Ecto neural progenitor cell (in vitro differentiated cells): ENCODE measurements around the gene TSPAN4.

ENCODE experiments used
- DNase-seq: peaks from one replicate; pipeline ENCODE4 v3.0.0-alpha.2; 2018; ENCODE audit warnings: low spot score

TSPAN4 gene

GRCh38 chr11:842370-843002 lies at the start of gene TSPAN4, which contains the start of gene POLR2L:
TSS of gene TSPAN4 (plus strand) at chr11:842852. CDS start at chr11:850305, 7,453 bp downstream.
TSS of gene POLR2L (minus strand) at chr11:842529. CDS start at chr11:842508, 21 bp downstream.
- DNase-seq = peak; percentile 96

GRCh38 chr11:792873-793272 lies 49.8 kb upstream of the TSPAN4 start:
- DNase-seq = no peak

GRCh38 chr11:793556-793955 lies 49.1 kb upstream of the TSPAN4 start:
- DNase-seq = no peak

- no peak for DNase-seq
Measured at GRCh38 chr11:794013-794765, 48.5 kb upstream of the TSPAN4 start.

GRCh38 chr11:794766-795633 lies 47.7 kb upstream of the TSPAN4 start:
- DNase-seq = no peak

GRCh38 chr11:795634-796564 lies 46.8 kb upstream of the TSPAN4 start:
- DNase-seq = no peak

- DNase-seq = no peak
Measured at GRCh38 chr11:796565-797295, 45.9 kb upstream of the TSPAN4 start.

- peak; percentile 80 for DNase-seq
Measured at GRCh38 chr11:797296-798092, 45.2 kb upstream of the TSPAN4 start.

- DNase-seq = peak; percentile 91
Measured at GRCh38 chr11:798093-798713, 44.4 kb upstream of the TSPAN4 start, which contains the start of gene SLC25A22. TSS of gene SLC25A22 (minus strand) at chr11:798281. CDS start at chr11:795006, 3,275 bp downstream.

GRCh38 chr11:799641-800316 lies 42.9 kb upstream of the TSPAN4 start:
- no peak for DNase-seq

- no peak for DNase-seq
Measured at GRCh38 chr11:800473-800872, 42.2 kb upstream of the TSPAN4 start.

- DNase-seq = no peak
Measured at GRCh38 chr11:801097-801780, 41.4 kb upstream of the TSPAN4 start.

GRCh38 chr11:802018-802617 lies 40.5 kb upstream of the TSPAN4 start:
- no peak for DNase-seq

- no peak for DNase-seq
Measured at GRCh38 chr11:802693-803466, 39.8 kb upstream of the TSPAN4 start.

GRCh38 chr11:803467-803742 lies 39.2 kb upstream of the TSPAN4 start:
- DNase-seq = no peak

- DNase-seq = no peak
Measured at GRCh38 chr11:803770-804598, 38.7 kb upstream of the TSPAN4 start.
